GM18858 (cell line): ENCODE data around the gene LDLRAP1.
"Not testable (repeated sequence)": the region's sequence is repeated elsewhere in the genome, so short reads cannot be mapped to it uniquely, and the experiment has no call there.

ENCODE experiments used
- ATAC-seq: cut with Tn5 transposase; IDR thresholded peaks from one replicate; pipeline ENCODE4 v1.9.1; 2021; ENCODE audit not compliant: unreplicated experiment

LDLRAP1 gene, protein sequence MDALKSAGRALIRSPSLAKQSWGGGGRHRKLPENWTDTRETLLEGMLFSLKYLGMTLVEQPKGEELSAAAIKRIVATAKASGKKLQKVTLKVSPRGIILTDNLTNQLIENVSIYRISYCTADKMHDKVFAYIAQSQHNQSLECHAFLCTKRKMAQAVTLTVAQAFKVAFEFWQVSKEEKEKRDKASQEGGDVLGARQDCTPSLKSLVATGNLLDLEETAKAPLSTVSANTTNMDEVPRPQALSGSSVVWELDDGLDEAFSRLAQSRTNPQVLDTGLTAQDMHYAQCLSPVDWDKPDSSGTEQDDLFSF

DNA sequence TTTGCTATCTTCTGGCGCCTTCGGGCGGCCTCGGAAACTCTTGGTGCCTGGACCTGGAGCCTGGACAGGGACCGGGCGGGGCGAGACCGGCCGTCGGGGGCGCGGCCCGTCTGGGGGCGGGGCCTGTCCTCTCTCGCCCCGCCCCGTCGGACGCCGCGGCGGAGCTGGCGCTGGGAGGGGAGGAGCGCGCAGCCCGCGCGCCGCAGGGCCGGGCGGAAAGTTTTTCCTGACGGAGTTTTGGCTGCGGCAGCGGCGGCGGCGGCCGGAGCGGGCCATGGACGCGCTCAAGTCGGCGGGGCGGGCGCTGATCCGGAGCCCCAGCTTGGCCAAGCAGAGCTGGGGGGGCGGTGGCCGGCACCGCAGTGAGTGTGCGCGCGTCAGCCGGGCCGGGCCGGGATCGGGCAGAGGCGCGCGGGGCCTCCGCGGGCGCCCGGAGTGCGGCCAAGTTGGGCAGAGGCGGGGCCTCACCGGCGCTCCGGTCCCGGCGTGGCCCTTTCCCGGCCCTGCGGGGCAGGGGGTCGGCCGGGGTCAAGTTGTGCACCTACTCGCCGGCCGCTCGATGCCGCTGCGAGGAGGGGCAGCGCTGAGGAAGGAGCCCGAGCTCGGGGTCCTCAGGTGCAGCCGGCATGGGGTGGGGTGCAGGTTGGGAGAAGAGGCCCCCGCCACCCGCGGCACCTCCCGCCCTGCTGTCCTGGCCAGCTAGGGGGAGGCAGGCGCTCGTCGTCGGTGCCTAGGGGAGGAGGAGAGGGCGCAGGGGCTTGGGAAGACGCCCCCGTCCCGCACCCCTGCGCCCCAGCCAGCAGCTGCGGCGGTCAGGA, at the start of gene LDLRAP1:
Gene LDLRAP1, plus strand, starts transcription at position 182 of the 818 bp plus-strand sequence. Its CDS starts 93 bp downstream, at position 275.
- no peak for ATAC-seq

DNA sequence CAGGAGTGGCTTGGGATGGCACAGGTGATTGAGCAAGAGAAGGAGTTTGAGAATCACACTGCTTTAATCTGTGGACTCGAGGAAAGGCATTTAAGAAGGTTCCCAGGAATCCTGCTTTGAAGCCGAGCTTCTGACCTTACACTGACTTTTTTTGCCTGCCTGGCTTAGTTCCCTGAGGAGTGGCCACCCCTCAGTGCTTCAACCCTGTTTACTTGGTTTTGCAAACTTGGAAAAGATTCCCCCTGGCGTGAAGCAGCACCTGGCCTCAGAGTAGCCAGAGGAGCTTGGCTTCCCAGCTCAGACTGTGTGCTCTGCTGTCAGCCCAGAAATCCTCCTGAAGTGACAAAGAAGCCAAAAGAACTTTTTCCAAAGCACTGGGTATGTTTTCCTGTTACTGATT, 48.5 kb upstream of the LDLRAP1 start:
- ATAC-seq = no peak

DNA sequence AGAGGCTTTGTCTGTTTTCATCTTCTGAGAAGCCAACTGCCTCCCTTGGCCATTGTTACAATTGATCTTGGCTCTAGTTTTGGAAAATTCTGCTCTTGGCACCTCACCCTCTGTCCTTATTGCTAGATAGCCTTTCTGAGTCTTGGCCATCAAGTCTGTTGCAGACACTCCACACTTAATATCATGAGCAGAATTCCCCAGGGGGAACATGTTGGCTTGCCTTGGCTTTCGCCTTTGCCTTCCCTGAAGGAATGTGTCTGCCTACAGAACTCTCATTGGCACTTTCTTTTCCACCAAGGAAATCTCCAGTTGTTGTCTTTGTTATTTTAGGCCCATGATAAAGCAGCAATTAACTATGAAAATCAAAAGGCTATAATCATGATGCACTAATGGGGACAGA, 42.7 kb upstream of the LDLRAP1 start:
- no peak for ATAC-seq

DNA sequence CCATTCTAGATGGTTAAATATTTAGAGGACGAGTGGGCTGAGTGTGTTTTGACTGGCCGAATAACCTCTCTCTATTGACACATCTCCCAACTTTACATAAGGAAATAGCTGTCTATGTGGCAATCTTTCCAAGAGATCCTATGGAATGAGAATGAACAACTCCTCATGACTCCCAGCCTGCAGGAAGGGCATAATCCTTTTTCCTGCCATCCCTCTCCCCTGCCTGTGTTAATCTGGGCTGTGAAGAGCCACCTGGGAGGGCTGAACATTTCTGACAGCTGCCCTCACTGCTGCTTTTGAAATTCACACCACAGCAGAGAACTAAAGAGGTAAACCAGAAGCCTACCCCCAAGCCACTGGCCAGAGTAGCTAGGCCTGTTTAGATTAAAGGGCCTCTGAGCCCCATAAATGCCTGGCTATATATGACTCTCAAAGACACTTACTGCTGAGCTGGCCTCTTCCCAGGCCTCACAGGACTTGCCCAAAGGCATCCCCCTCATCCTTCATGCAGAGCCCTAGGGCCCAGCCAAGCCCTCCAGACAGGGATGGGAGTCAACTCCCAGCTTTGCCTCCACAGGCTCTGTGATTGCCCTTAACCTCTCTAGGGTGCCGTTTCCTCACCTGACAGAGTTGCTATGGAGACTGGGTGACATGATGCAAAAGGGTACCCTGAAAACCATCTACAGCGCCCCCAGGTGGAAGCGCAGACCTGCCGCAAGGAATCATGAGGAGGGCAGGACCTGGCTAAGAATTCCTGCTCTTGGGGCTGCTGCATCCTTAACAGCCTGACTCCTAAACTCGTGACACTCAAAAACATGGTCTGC, 42.0 kb upstream of the LDLRAP1 start:
- no peak for ATAC-seq

DNA sequence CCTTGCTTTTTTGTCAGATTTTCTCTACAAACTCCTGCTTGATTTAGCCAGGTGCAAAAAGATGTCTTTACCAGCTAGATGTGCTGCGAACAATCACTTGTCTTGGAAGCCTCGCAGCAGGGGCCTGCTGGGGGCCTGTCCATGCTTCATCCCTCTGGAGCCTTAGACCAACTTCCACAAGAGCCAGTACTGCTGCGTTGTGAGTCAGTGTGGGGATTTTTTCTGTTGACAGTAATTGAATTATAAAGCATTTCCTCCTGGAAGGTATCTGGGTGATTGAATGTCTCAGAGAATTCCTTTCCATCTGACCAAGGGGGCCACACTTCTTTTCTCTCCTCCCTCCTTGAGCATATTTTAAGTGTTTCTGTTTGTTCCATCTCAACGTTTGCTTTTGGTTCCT, 40.4 kb upstream of the LDLRAP1 start:
- ATAC-seq = no peak

DNA sequence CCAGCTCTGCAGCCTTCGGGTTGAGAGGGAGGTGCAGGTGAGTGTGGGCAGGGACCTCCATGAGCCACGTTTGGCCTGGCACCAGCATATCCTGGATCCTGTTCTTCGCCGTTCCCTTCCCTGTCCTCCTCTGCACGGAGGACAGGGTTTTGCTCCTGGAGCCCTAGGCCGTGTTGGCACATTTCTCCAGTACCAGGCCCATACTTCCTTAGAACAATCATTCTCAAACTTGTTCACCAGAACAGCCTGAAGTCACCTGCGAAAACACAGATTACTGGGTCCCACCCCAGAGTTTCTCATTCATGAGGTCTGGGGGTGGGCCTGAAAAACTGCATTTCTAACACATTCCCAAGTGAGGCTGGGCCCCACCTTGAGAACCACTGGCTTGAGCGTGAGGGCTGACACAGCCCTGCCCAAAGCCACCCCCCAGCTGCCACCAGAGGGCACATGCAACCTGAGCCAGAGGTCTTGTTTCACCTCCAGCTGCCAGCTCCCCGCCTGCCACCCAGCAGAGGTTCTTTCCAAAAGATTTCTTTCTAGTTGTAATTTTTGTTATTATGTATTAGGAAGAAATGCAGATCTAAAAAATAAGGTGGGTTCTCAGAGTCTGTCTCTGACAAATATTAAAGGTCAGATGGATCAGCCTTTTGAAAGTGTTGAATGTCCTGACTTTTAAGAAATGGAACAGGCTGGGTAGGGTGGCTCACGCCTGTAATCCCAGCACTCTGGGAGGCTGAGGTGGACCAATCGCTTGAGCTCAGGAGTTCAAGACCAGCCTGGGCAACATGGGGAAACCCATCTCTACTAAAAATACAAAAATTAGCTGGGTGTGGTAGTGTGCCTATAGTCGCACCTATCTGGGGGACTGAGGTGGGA, 39.6 kb upstream of the LDLRAP1 start:
- ATAC-seq = no peak

DNA sequence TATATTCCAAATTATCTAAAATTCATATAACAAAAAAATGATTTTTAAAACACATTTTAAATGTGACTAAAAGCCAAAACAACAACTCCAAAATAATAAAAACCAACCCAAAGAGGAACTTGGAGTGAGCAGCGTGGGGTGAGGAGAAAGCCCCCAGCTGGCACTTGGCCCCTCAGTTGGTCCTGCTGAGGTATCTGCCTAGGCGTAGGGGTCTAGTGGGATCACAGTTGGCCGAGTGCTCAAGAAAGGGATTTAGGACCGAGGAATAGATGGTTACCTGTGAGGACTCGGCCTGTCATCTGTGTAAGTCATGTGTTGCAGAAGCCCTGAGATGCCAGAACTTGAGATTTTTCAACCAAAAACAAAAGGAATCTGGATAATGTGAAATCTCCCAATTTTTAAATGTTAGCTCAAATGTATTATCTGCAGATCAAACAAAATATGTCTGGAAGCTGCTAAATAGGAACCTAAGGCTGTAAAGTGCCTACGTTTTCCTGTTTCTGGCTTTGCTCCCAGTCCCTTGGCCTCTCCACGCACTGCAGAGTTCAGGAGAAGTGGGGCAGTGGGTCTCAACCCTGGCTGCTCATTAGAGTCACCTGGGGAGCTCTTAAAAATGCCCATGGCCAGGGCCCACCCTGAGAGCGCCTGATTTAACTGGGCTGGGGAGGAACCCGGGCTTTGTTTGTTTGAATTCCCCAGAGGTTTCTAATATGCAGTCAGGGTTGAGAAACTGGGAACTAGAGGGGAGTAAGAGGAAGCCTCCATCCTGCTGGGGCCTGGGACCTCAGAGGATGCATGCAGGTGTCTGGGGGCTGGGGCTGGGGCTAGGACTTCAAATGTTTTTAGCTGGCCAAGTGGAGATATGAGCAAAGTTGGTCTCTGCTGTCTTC, 38.5 kb upstream of the LDLRAP1 start:
- no peak for ATAC-seq

DNA sequence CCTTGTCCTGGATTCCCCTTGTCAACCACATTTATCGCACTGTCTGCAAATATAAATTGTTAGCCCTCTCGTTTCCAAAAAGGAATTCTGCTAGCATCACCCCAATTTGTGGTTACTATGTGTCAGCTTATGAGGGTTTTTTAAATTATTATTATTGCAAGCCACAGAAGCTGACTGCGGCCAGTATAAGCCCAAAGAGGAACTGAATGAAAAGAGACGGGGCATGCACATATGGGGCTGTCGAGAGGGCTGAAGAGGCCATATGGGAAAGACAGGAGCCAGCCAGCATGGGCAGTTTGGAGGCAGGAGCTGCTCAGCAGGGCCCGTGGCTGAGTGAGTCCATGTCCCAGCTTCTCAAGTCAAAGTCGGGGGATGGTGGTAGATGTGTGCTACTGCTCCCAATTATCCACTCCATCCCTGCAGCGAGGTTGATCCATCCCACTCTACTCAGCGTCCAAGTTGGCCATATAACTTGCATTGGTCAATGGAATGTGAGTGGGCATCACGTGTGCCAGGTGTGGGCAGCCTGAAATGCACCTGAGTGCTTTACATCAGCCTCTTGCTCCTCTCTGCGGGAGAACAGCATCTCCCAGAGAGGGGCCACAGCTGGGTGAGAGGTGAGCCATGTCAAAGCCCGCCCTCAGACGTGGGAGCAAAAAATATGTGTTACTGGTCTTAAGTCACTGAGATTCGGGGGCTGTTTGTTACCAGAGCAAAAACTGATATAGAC, 37.6 kb upstream of the LDLRAP1 start:
- no peak for ATAC-seq

DNA sequence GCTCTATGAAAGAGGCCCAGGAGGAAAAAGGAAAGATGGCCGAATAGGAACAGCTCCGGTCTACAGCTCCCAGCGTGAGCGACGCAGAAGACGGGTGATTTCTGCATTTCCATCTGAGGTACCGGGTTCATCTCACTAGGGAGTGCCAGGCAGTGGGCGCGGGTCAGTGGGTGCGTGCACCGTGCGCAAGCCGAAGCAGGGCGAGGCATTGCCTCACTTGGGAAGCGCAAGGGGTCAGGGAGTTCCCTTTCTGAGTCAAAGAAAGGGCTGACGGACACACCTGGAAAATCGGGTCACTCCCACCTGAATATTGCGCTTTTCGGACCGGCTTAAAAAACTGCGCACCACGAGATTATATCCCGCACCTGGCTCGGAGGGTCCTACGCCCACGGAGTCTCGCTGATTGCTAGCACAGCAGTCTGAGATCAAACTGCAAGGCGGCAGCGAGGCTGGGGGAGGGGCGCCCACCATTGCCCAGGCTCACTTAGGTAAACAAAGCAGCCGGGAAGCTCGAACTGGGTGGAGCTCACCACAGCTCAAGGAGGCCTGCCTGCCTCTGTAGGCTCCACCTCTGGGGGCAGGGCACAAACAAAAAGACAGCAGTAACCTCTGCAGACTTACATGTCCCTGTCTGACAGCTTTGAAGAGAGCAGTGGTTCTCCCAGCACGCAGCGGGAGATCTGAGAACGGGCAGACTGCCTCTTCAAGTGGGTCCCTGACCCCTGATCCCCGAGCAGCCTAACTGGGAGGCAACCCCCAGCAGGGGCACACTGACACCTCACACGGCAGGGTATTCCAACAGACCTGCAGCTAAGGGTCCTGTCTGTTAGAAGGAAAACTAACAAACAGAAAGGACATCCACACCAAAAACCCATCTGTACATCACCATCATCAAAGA, 36.6 kb upstream of the LDLRAP1 start:
- not testable (repeated sequence) for ATAC-seq

DNA sequence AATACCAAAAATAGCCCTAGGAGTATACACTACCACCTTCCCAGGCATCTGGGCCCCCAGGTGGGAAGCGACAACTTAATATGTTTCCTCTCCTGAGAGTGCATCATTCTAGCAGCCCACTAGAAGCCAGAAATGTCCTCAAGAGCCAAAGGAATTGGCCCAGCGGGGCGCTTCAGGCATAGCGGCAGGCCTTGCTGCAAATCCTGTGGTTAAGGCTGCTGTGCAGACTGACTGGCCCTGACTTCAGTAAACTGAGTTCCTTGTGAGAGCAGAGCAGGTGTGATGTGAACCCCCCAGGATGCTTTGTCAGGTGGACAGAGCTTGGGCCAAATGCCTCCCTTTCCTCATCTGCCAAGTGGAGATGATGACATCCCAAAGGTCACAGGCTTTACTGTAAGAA, 29.7 kb upstream of the LDLRAP1 start:
- ATAC-seq = no peak

DNA sequence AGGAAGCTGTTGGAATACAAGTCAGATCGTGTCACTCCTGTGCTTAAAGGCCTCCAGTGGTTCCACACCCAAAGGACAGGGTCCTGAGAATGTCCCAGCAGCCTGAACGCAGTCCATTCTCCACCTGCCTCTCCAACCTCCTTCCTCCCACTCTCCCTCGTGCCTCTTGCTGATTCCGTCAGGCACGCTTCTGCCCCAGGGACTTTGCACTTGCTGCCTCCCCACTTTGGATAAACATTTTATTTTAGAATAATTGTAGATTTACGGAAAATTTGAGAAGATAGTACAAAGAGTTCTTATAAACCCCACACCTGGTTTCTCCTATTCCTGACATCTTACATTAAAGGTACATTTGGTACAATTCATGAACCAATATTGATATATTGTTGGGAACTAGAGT, 28.4 kb upstream of the LDLRAP1 start:
- no peak for ATAC-seq

DNA sequence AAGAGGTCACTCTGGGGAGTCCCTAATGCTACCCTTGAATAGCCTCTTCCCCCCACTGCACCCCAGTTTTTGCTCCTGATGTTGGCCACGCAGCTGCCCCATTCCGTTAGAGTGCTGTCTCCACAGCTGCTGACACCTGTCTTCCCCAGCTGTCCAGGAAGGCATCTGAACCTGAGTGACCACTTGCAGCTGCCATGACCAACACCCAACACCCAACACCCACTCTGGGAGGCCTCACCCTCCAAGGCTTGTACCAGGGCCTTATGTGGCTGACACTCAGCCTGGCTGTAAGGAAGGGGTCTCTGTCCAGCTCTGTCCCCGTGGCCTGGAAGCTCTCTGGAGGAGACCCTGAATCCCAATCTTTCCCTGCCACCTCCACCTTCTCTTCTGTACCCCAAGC, 26.7 kb upstream of the LDLRAP1 start:
- ATAC-seq = no peak

DNA sequence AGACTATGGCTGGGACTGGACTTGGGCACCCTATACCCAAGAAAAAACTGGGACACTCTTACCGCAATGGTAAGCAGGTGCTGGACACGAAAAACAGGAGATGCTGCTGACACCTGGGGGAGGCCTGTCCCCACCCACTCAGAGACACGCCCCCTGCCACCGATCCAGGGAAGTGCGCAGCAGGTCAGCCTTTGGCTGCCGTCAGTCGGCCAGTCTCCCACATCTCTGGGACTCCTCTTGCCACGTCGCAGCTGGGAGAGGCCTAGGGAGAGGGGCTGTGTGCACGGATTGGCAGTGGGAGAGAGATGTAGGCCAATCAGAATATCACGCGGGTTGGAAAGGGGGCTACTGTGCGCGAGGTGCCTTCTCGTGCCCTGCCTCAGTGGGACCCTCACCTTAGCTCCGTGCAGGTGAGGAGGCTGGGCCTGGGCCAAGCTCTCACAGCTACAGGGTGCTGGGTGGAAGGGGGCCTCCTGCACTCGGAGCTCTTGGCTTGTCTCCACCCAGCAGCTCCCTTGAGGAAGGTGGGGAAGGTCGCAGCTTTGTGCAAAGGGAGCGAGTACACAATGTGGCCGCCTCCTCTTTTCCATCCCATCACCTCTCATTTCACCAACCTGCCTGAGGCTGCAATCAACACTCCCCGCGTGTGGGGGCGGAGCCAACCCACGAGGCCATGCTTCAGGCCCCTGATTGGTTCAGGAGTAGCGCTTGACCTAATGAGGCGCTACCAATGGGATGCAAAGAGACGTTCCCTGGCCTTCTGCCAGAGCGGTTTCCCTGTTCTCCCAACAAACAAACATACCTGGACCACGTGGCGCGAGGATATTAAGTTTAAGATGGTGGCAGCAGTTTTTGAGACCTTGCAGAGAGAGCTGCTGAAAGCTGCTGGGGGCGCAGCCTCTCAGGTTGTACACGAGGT, 25.7 kb upstream of the LDLRAP1 start:
- ATAC-seq = no peak

DNA sequence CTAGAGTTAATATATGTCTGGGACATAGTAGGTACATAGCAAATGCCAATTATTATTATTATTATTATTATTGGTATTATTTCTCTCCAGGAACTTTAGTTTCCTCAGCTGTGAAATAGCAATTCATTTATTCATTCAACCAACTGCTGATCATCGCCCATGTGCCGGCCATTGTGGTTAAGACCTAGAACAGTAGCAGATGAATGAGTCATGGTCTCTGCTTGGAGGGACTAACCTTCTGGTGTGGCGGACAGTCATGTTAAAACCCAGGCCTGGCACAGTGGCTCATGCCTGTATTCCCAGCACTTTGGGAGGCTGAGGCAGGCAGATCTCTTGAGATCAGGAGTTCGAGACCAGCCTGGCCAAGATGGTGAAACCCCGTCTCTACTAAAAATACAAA, 23.8 kb upstream of the LDLRAP1 start:
- ATAC-seq = no peak

DNA sequence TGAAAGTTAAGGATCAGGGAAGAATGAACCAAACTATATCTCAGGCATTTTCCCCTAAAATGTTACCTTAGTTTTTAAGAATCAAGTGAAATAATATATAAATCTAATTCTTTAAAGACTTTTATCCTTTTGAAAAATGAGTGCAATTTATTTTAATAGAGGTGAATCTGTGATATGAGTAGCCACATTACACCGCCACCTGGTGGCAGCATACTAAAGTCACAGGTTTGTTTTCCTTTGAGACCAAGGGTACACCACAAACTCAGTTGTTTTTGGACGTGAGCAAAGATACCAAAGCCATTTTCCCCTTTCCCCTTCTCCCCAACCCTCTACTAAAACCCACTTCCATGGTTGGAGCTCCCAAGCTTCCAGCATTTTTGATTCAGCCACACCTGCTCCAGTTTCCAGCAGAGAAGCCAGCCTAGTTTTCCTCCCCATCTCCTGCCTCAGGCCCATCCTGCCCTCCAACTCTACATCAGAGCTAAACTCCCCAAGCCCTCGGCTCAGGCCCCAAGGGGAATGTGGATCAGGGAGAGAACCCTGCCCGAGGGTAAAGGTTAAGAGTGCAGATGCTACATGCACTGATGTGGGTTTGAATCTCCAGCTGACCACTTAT, 22.9 kb upstream of the LDLRAP1 start:
- ATAC-seq = no peak

DNA sequence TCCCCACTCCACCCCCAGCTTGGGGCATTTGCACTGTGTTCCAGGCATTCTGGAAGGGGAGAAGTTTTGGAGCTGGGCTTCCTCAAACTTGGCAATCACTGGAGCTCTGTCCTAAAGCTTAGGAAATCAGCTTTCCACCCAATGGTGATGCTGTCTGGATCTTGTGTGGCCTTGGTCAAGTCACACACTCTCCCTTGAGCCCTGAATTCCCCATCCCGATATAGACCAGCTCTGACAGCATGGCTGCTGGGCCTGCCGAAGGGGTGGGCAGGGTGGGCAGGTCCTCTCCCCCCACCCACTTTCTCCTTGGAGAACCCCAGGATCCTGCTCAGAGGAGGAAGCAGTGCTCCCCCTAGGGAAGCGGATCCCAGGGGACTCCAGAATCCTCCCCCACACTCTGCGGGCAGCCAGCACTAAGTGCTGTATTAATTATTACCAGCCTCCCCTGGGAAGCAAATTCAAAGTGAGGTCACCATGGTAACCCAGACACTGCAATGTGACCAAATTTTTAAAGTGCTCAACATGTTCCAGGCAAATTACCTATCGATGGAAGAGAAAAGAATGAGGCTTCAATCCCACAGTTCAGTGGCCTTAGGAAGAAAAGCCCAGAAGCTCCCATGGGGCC, 21.3 kb upstream of the LDLRAP1 start:
- ATAC-seq = no peak
